Calu3 (cell line): ENCODE data around the gene MYBBP1A. TPM values are rescaled to one million over a fixed set of nuclear protein-coding genes. Genes with fewer than 3 reads are reported as not detected.

ENCODE experiments used
- BruUV-seq: library from RNA; stranded (reverse); fragments of 400-500 nt; replicated peaks from 2 replicates; lab custom pipeline; 2021; lab: Mats Ljungman, UMichigan
- CTCF ChIA-PET: fragments of 300-600 bp; sonication (Branson Sonifier 250); formaldehyde crosslinking; loops from one replicate; lab custom pipeline; 2022; ENCODE audit warnings: antibody characterized with exemption; lab: Charles Lee
- DNase-seq: peaks from one replicate; pipeline ENCODE4 v3.0.0; 2022
- H3K27ac Mint-ChIP-seq: one replicate; pipeline ENCODE4 v1.8.0; 2022; ENCODE audit warnings: mixed read lengths; ENCODE audit not compliant: unreplicated experiment
- H3K27me3 Mint-ChIP-seq: one replicate; pipeline ENCODE4 v1.8.0; 2022; ENCODE audit warnings: mixed read lengths; ENCODE audit not compliant: unreplicated experiment
- H3K36me3 Mint-ChIP-seq: one replicate; pipeline ENCODE4 v1.8.0; 2022; ENCODE audit warnings: mild to moderate bottlenecking, moderate library complexity, mixed read lengths; ENCODE audit not compliant: insufficient read depth, unreplicated experiment
- H3K4me1 Mint-ChIP-seq: one replicate; pipeline ENCODE4 v1.8.0; 2022; ENCODE audit warnings: mild to moderate bottlenecking, low read depth, mixed read lengths; ENCODE audit not compliant: unreplicated experiment
- H3K4me3 Mint-ChIP-seq: one replicate; pipeline ENCODE4 v1.8.0; 2022; ENCODE audit warnings: mild to moderate bottlenecking, low read depth, moderate library complexity, mixed read lengths; ENCODE audit not compliant: unreplicated experiment
- H3K9me3 Mint-ChIP-seq: one replicate; pipeline ENCODE4 v1.8.0; 2022; ENCODE audit warnings: low read depth, mixed read lengths; ENCODE audit not compliant: unreplicated experiment
- CTCF ChIP-seq: fragments of 200-600 bp; IDR thresholded peaks from one replicate; pipeline ENCODE4 v1.8.0; 2022; ENCODE audit warnings: antibody characterized with exemption; ENCODE audit not compliant: unreplicated experiment
- intact Hi-C: fragments of 100-400 bp; cut with micrococcal nuclease; formaldehyde crosslinking; loops from one replicate; pipeline ENCODE4 v1.10.0; 2022; ENCODE audit not compliant: unreplicated experiment
- total RNA-seq: library from RNA; stranded (reverse); gene quantifications from 2 replicates; pipeline ENCODE4 v1.2.3, GENCODE V29; 2022

Gene MYBBP1A
- total RNA-seq, 1 experiment from 2014 or later: 64.2 TPM

DNA sequence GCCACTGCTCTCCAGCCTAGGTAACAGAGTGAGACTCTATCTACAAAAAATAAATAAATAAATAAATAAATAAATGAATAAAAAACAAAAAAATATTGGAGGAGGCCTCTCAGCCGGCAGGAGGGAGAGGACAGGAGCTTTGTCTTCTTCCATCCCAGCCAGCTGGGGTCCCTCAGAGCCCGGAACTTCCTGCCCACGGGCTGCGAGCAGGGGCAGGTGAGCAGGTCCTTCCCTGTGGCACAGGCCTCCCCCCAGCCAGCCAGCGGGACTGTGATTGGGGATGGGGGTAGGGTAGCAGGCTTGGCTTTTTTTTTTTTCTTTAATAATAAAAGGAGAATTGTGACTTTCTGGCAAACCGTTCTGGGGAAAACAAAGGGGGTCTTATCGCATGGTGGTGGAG, 39.2 kb upstream of the MYBBP1A start:
- no TSS peak for BruUV-seq
- no peak for DNase-seq
- H3K9me3 Mint-ChIP-seq: no peaks in the 10 kb centered on the region
- CTCF ChIA-PET: interaction anchor here (2.5 kb wide), 1 partner anchor 28 kb away, joined by 9 read pairs; no protein-coding TSS in a partner anchor
- TF ChIP-seq CTCF: no peak
- no peak overlapping the region for H3K4me3 Mint-ChIP-seq
- H3K27ac Mint-ChIP-seq: no peak overlapping the region
- peaks cover 57% of the 10 kb centered on the region for H3K27me3 Mint-ChIP-seq
- intact Hi-C loops: no loop called here
- H3K36me3 Mint-ChIP-seq: no peaks in the 10 kb centered on the region
- no peaks in the 10 kb centered on the region for H3K4me1 Mint-ChIP-seq

- H3K4me3 Mint-ChIP-seq: no peak overlapping the region
- no peak overlapping the region for H3K27ac Mint-ChIP-seq
- peaks cover 65% of the 10 kb centered on the region for H3K27me3 Mint-ChIP-seq
- no peaks in the 10 kb centered on the region for H3K36me3 Mint-ChIP-seq
- no peaks in the 10 kb centered on the region for H3K4me1 Mint-ChIP-seq
- CTCF ChIA-PET: interaction anchor here (0.6 kb wide), 1 partner anchor 26 kb away, joined by 3 read pairs; no protein-coding TSS in a partner anchor
- no peak for TF ChIP-seq CTCF
- intact Hi-C loops: no loop called here
- BruUV-seq: no TSS peak
- no peaks in the 10 kb centered on the region for H3K9me3 Mint-ChIP-seq
- no peak for DNase-seq
These were observed 37.8 kb upstream of the MYBBP1A start for GRCh38 chr17:4593021-4593421.

- Mint-ChIP-seq H3K9me3 (no peaks in the 10 kb centered on the region), H3K4me3 (no peak overlapping the region), H3K36me3 (no peaks in the 10 kb centered on the region), H3K4me1 (no peaks in the 10 kb centered on the region), H3K27me3 (peaks cover 65% of the 10 kb centered on the region), H3K27ac (no peak overlapping the region)
- CTCF ChIA-PET: interaction anchor here (0.6 kb wide), 1 partner anchor 25 kb away, joined by 3 read pairs; no protein-coding TSS in a partner anchor
- TF ChIP-seq CTCF: no peak
- intact Hi-C loops: no loop called here
- BruUV-seq: no TSS peak
- no peak for DNase-seq
These were observed 37.2 kb upstream of the MYBBP1A start for GRCh38 chr17:4592240-4593005.

- CTCF ChIA-PET: no interaction called here
- H3K4me1 Mint-ChIP-seq: no peaks in the 10 kb centered on the region
These were observed 36.3 kb upstream of the MYBBP1A start for GRCh38 chr17:4591529-4591928.

More at GRCh38 chr17:4591529-4591928, 36.3 kb upstream of the MYBBP1A start:
- Mint-ChIP-seq H3K27ac (no peak overlapping the region), H3K9me3 (no peaks in the 10 kb centered on the region), H3K36me3 (no peaks in the 10 kb centered on the region), H3K27me3 (peaks cover 65% of the 10 kb centered on the region), H3K4me3 (no peak overlapping the region)
- intact Hi-C loops: no loop called here
- no TSS peak for BruUV-seq
- no peak for TF ChIP-seq CTCF
- no peak for DNase-seq
